Tibial artery (tissue), 4 donors: ENCODE measurements around the gene C14orf180.

Experiments
- DNase-seq, 2 donors: peaks; one replicate each; pipeline ENCODE4 v3.0.0-alpha.2; 2019
- H3K27ac ChIP-seq, 2 donors: fragments of 200-600 bp; sonication (generic) in 1 of 2; 1 replicate in 1 of 2; 2 replicates in 1 of 2; pipeline ENCODE4 v1.5.1; 2018 to 2019; ENCODE audit warnings: mild to moderate bottlenecking in 1 of 2
- H3K27me3 ChIP-seq, 2 donors: fragments of 200-600 bp; sonication (generic) in 1 of 2; one replicate each; pipeline versions ENCODE4 v1.5.1 to v1.6.0; 2016 to 2019
- H3K36me3 ChIP-seq, 3 donors: fragments of 200-600 bp; sonication (generic) in 2 of 3; one replicate each; pipeline ENCODE4 v1.5.1; 2016 to 2019; ENCODE audit warnings: mild to moderate bottlenecking in 2 of 3
- H3K4me1 ChIP-seq, 4 donors: fragments of 200-600 bp; sonication (generic) in 2 of 4; 1 replicate in 3 of 4; 2 replicates in 1 of 4; pipeline ENCODE4 v1.5.1; 2016 to 2019
- H3K4me3 ChIP-seq, 2 donors: fragments of 200-600 bp; sonication (generic) in 1 of 2; 1 replicate in 1 of 2; 2 replicates in 1 of 2; pipeline ENCODE4 v1.5.1; 2018 to 2019; ENCODE audit warnings: mild to moderate bottlenecking in 2 of 2
- H3K9me3 ChIP-seq, 3 donors: fragments of 200-600 bp; sonication (generic) in 1 of 3; one replicate each; pipeline ENCODE4 v1.5.1; 2016 to 2019
- intact Hi-C: fragments of 100-400 bp; cut with DNase I; formaldehyde crosslinking; loops from one replicate; pipeline ENCODE4 v1.15.0; 2023; ENCODE audit warnings: low total_unique reads
- TF ChIP-seq, protein P1 (sequence below), 2 experiments: fragments of 200-600 bp in 1 of 2; fragments of 450-650 bp in 1 of 2; IDR thresholded peaks; one replicate each; pipeline ENCODE4 v1.5.1; 2017 to 2019; ENCODE audit warnings: antibody characterized with exemption in 2 of 2, mild to moderate bottlenecking in 1 of 2, moderate library complexity in 1 of 2

C14orf180 gene

DNA sequence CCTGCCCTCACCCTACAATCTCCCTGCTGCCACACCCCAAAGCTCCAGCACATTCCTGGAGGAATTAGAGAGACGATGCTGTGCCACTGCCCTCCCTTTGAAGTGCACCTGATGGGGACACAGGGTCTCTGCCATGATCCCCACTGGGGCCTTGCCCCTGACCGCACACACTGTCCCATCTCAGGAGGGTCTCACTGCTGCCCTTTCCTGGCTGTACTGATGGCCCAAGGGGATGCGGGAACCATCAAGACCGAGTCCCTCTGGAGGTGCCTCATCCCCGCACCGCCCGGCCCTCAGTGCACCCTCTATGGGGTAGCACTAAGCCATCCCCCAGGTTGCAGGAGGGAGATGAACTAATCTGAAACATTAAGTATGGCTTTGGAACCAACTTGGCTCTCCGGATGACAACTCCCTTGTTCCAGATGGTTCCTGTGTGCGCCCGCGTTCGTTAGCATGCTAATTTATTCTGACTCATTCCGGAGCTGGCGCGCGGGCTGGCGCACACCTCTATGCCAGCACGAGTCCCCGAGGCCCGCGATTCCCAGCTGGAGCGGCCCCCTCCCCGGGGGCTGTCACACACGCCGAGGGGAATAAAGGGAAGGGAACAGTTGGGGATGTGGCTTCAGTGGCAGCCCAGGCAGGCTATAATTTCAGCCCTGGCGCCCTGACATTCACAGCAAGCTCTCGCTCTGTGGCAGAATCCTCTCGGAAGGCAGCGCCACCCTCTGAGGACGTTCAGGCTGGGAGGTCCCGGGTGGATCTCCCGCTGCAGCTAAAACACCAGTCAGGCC lies 34.2 kb upstream of the C14orf180 start:
- no peaks in the 10 kb centered on the region for H3K4me1 ChIP-seq
- DNase-seq: no peak
- intact Hi-C loops: no loop called here

DNA sequence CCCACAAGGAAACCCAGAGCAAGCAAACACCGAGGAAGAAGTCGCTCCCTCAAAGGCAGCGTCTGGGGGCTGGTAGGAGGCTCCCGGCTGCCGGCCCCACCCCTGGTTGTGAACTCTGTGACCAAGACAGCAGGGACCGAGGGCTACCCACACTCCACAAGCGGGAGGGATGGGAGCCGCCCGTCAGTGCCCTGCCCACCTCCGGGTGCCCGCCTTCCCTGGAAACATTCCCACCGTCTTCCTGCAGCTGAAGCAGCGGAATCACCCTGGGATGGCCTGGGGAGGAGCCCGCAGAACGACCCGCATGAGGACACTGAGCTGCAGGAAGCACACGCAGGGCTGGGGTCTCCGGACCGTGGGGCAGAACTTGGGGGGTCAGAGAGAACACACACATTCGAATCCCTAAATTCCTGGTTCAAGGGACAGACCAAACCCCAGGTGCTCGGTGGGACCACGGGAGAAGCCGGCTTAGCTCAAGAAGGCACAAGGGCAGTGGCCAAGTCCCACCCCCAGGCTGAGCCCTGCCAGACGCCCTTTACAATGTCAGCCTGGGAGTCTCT lies 33.5 kb upstream of the C14orf180 start:
- intact Hi-C loops: no loop called here
- no peaks in the 10 kb centered on the region for H3K4me1 ChIP-seq
- no peak for DNase-seq
- TF ChIP-seq, protein P1, sequence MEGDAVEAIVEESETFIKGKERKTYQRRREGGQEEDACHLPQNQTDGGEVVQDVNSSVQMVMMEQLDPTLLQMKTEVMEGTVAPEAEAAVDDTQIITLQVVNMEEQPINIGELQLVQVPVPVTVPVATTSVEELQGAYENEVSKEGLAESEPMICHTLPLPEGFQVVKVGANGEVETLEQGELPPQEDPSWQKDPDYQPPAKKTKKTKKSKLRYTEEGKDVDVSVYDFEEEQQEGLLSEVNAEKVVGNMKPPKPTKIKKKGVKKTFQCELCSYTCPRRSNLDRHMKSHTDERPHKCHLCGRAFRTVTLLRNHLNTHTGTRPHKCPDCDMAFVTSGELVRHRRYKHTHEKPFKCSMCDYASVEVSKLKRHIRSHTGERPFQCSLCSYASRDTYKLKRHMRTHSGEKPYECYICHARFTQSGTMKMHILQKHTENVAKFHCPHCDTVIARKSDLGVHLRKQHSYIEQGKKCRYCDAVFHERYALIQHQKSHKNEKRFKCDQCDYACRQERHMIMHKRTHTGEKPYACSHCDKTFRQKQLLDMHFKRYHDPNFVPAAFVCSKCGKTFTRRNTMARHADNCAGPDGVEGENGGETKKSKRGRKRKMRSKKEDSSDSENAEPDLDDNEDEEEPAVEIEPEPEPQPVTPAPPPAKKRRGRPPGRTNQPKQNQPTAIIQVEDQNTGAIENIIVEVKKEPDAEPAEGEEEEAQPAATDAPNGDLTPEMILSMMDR (IDR thresholded peaks at IDR 0.05): no peak
- no peak overlapping the region for H3K27ac ChIP-seq
- peaks cover 0 to 79% of the 10 kb centered on the region in 2 donors for H3K27me3 ChIP-seq
- H3K4me3 ChIP-seq: no peak overlapping the region
- H3K36me3 ChIP-seq: no peaks in the 10 kb centered on the region
- H3K9me3 ChIP-seq: no peaks in the 10 kb centered on the region

More for the DNA sequence above, 34.2 kb upstream of the C14orf180 start:
- no peaks in the 10 kb centered on the region for H3K9me3 ChIP-seq
- no peaks in the 10 kb centered on the region for H3K36me3 ChIP-seq
- TF ChIP-seq, protein P1 (IDR thresholded peaks at IDR 0.05): no peak
- no peak overlapping the region for H3K27ac ChIP-seq
- no peak overlapping the region for H3K4me3 ChIP-seq
- peaks cover 0 to 72% of the 10 kb centered on the region in 2 donors for H3K27me3 ChIP-seq

DNA sequence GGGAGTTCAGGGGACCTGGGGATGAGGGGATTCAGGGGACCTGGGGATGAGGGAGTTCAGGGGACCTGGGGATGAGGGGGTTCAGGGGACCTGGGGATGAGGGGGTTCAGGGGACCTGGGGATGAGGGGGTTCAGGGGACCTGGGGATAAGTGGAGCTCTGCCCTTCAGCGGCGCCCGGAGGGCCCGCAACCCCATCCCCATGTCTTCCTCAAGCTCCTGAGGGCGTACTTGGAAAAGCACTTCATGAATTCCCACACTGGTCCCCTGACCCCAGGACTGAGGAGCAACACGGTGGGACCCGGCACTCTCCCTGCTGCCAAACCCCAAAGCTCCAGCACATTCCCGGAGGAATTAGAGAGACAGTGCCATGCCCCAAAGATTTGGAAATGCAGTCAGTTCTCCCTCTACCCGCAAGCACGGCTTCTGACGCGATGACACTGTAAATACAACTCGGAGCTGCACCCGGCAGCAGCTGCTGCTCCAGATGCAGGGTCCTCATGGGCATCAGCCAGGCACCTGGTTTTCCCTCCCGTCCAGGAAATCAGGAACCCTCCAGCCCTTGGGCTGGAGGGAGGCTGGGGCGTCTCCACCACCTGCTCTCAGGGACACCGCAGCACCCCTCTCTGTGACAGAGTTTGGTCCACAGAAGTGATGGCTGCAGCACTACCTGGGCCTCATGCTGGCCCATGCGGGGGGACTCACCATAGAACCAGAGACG lies 32.8 kb upstream of the C14orf180 start:
- TF ChIP-seq, protein P1 (IDR thresholded peaks at IDR 0.05): no peak
- intact Hi-C loops: no loop called here
- Histone ChIP-seq H3K4me1 (no peaks in the 10 kb centered on the region), H3K27ac (no peak overlapping the region), H3K4me3 (no peak overlapping the region), H3K27me3 (peaks cover 0 to 85% of the 10 kb centered on the region in 2 donors), H3K36me3 (no peaks in the 10 kb centered on the region), H3K9me3 (no peaks in the 10 kb centered on the region)
- DNase-seq: no peak

DNA sequence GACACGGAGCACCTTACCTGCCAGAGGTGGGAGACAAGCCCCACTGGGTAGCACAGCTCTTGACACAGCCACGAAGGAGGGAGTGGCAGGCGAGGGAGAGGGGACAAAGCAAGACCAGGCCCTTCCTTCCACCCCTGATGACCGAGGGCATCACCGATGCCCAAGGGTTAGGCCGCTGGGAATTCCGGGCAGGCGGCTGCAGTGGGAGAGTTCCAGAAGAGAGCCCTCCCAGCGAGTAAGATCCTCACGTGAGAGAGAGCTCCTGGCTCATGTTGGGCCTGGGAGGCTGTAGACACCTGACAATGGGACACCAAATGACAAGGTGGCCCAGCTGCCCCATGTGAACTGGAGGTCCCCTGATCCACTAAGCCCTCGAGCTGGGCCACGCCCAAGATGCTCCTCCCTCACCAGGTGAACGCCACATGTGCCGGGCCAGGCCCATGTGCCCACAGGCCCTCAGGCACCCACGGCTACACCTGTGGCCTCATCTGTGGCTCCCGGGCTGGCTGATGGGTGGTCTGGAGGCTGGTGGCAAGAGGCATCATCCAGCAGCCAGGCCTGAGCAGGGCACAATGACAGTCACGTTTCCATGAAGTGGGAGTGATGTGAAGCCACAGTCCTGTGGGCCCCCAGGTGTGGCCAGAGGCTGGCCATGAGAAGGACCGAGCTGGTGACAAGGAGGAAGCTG lies 32.1 kb upstream of the C14orf180 start:
- TF ChIP-seq, protein P1 (IDR thresholded peaks at IDR 0.05): no peak
- DNase-seq: no peak
- Histone ChIP-seq H3K36me3 (no peaks in the 10 kb centered on the region), H3K9me3 (no peaks in the 10 kb centered on the region), H3K27ac (no peak overlapping the region), H3K27me3 (peaks cover 0 to 88% of the 10 kb centered on the region in 2 donors), H3K4me3 (no peak overlapping the region), H3K4me1 (no peaks in the 10 kb centered on the region)
- intact Hi-C loops: no loop called here

DNA sequence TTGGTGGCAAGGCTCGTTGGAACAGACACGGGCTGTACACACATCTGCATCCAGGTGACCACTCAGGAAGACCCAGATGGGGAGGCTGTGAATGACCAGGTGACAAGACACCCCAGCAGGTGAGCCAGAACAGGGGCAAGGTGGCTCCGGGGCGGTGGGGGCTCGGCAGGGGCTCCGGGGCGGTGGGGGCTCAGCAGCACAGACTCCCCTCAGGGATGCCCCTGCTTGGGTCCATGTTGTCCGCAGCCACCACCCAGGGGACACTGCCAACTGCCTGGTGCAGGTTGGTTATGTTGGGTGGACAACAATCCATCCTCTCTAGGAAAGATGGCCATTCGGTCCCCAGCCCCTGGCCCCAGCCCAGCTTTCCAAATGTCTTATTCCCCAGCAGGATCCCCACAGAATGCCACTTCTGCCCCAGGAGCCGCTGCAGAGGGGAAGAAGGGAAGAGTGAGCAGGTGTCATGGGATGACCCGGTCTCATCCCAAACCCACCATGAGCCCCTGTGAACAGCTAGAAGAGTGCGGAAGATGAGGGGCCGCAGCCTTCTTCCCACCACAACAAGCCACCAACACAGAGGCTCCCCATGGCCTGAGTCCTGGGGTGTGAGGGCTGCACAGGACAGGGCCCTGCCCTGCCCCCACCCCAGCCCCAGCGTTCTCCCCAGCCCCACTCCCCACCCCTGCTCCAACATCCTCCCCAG lies 31.4 kb upstream of the C14orf180 start:
- peak in 1 of 2 donors; percentile 34 for DNase-seq
- H3K4me3 ChIP-seq: no peak overlapping the region
- H3K9me3 ChIP-seq: no peaks in the 10 kb centered on the region
- peaks cover 0 to 93% of the 10 kb centered on the region in 2 donors for H3K27me3 ChIP-seq
- H3K36me3 ChIP-seq: no peaks in the 10 kb centered on the region
- TF ChIP-seq, protein P1 (IDR thresholded peaks at IDR 0.05): no peak
- no peaks in the 10 kb centered on the region for H3K4me1 ChIP-seq
- H3K27ac ChIP-seq: no peak overlapping the region
- intact Hi-C loops: no loop called here
